Measurements from ENCODE around the gene LRRC17.

GRCh38 chr7:102896585-102896984, 16.2 kb upstream of the LRRC17 start:
- TF ChIP-seq, protein P1, sequence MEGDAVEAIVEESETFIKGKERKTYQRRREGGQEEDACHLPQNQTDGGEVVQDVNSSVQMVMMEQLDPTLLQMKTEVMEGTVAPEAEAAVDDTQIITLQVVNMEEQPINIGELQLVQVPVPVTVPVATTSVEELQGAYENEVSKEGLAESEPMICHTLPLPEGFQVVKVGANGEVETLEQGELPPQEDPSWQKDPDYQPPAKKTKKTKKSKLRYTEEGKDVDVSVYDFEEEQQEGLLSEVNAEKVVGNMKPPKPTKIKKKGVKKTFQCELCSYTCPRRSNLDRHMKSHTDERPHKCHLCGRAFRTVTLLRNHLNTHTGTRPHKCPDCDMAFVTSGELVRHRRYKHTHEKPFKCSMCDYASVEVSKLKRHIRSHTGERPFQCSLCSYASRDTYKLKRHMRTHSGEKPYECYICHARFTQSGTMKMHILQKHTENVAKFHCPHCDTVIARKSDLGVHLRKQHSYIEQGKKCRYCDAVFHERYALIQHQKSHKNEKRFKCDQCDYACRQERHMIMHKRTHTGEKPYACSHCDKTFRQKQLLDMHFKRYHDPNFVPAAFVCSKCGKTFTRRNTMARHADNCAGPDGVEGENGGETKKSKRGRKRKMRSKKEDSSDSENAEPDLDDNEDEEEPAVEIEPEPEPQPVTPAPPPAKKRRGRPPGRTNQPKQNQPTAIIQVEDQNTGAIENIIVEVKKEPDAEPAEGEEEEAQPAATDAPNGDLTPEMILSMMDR (IDR thresholded peaks at IDR 0.05): no peak
- TF ChIP-seq EP300 (IDR thresholded peaks at IDR 0.05) (no peak), POLR2A (IDR thresholded peaks at IDR 0.05) (no peak)
